Measurements from ENCODE around the gene SPATA32. TPM values are rescaled to one million over a fixed set of nuclear protein-coding genes. Genes with fewer than 3 reads are reported as not detected.
A peak's percentile ranks its signal among the peaks of the same experiment; 100 is the strongest.

Gene SPATA32
- total and polyA plus RNA-seq, 2 donors: 0.05 to 0.21 TPM

GRCh38 chr17:45277216-45277849 lies 15.4 kb upstream of the SPATA32 start:
- peaks cover 0 to 6% of the 10 kb centered on the region in 2 donors for H3K4me1 ChIP-seq (ENCODE audit: control insufficient read depth in 2 of 2, insufficient read depth in 2 of 2, low read length in 2 of 2)
- peak; percentile 70 to 96 (median 92) for DNase-seq (ENCODE audit: low read depth in 6 of 9, low spot score in 9 of 9)
- no peaks in the 10 kb centered on the region for H3K27me3 ChIP-seq (ENCODE audit: control insufficient read depth in 2 of 2, insufficient read depth in 1 of 2, low read length in 1 of 2)
- peaks cover 19 to 33% of the 10 kb centered on the region in 2 donors for H3K36me3 ChIP-seq (ENCODE audit: control insufficient read depth in 2 of 2, insufficient read depth in 2 of 2, low read length in 1 of 2)
- no peak overlapping the region for H3K4me3 ChIP-seq (ENCODE audit: low read length in 2 of 2)
- no peaks in the 10 kb centered on the region for H3K9me3 ChIP-seq (ENCODE audit: control insufficient read depth in 2 of 2, insufficient read depth in 1 of 2, low read length in 1 of 2)
- peak overlapping the region; percentile 8 to 66 for H3K27ac ChIP-seq (ENCODE audit: low read depth in 1 of 2, low read length in 1 of 2)
- WGBS: 59% methylated on average over 16 of the region's 16 CpGs

DNA sequence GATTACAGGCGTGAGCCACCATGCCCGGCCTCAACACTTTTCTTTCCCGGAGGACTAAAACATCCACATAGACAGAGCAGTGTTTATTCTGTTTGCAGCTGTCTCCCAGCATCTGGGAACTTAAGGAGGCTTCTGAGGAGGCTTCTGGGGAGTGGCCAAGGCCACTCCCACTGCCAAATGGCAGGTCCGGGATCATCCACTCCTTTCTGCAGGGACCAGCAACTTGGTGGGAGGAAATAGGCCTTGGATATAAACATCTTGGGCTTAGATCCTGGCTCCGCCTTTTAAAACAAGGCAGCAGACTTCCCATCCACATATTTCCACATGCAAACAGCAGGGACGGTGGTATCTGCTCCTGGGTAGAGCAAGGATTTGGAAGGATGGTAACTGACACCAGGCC lies 14.1 kb upstream of the SPATA32 start:
- H3K4me3 ChIP-seq (ENCODE audit: low read length in 2 of 2): no peak overlapping the region
- 81% methylated on average over 6 of the region's 6 CpGs for WGBS
- peaks cover 19 to 34% of the 10 kb centered on the region in 2 donors for H3K36me3 ChIP-seq (ENCODE audit: control insufficient read depth in 2 of 2, insufficient read depth in 2 of 2, low read length in 1 of 2)
- peaks cover 0 to 6% of the 10 kb centered on the region in 2 donors for H3K4me1 ChIP-seq (ENCODE audit: control insufficient read depth in 2 of 2, insufficient read depth in 2 of 2, low read length in 2 of 2)
- H3K9me3 ChIP-seq (ENCODE audit: control insufficient read depth in 2 of 2, insufficient read depth in 1 of 2, low read length in 1 of 2): no peaks in the 10 kb centered on the region
- no peak for DNase-seq (ENCODE audit: low read depth in 6 of 9, low spot score in 9 of 9)
- H3K27ac ChIP-seq (ENCODE audit: low read depth in 1 of 2, low read length in 1 of 2): no peak overlapping the region
- no peaks in the 10 kb centered on the region for H3K27me3 ChIP-seq (ENCODE audit: control insufficient read depth in 2 of 2, insufficient read depth in 1 of 2, low read length in 1 of 2)

GRCh38 chr17:45274033-45274432 lies 12.1 kb upstream of the SPATA32 start:
- DNase-seq (ENCODE audit: low read depth in 6 of 9, low spot score in 9 of 9): no peak
- Histone ChIP-seq H3K27ac (ENCODE audit: low read depth in 1 of 2, low read length in 1 of 2) (no peak overlapping the region), H3K4me1 (ENCODE audit: control insufficient read depth in 2 of 2, insufficient read depth in 2 of 2, low read length in 2 of 2) (peaks cover 0 to 6% of the 10 kb centered on the region in 2 donors), H3K36me3 (ENCODE audit: control insufficient read depth in 2 of 2, insufficient read depth in 2 of 2, low read length in 1 of 2) (peaks cover 35 to 51% of the 10 kb centered on the region in 2 donors), H3K4me3 (ENCODE audit: low read length in 2 of 2) (no peak overlapping the region), H3K27me3 (ENCODE audit: control insufficient read depth in 2 of 2, insufficient read depth in 1 of 2, low read length in 1 of 2) (no peaks in the 10 kb centered on the region), H3K9me3 (ENCODE audit: control insufficient read depth in 2 of 2, insufficient read depth in 1 of 2, low read length in 1 of 2) (no peaks in the 10 kb centered on the region)
- WGBS: 100% methylated on average over 5 of the region's 5 CpGs

DNA sequence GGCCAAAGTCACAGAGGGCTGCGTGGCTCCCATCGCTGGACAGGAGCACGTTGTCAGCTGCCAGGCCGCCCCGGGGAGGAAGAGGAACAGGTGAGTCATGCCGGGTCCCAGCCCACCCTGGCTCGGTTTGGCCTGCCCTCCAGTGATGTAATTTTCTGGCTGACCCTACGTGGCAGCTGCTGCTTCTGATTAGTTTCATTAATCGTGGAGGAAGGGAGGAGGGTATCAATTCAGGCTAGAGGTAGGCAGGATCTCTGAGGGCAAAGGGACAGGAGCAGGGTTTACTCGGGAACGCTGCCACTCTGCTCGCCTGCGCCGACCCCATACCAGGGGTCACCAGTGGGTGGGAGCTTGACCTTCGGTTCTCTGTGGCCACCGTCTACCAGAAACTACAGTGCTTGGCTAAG lies 11.7 kb upstream of the SPATA32 start:
- H3K4me3 ChIP-seq (ENCODE audit: low read length in 2 of 2): no peak overlapping the region
- peaks cover 0 to 6% of the 10 kb centered on the region in 2 donors for H3K4me1 ChIP-seq (ENCODE audit: control insufficient read depth in 2 of 2, insufficient read depth in 2 of 2, low read length in 2 of 2)
- no peak for DNase-seq (ENCODE audit: low read depth in 6 of 9, low spot score in 9 of 9)
- 96% methylated on average over 16 of the region's 16 CpGs for WGBS
- peaks cover 39 to 56% of the 10 kb centered on the region in 2 donors for H3K36me3 ChIP-seq (ENCODE audit: control insufficient read depth in 2 of 2, insufficient read depth in 2 of 2, low read length in 1 of 2)
- H3K27ac ChIP-seq (ENCODE audit: low read depth in 1 of 2, low read length in 1 of 2): no peak overlapping the region
- H3K27me3 ChIP-seq (ENCODE audit: control insufficient read depth in 2 of 2, insufficient read depth in 1 of 2, low read length in 1 of 2): no peaks in the 10 kb centered on the region
- no peaks in the 10 kb centered on the region for H3K9me3 ChIP-seq (ENCODE audit: control insufficient read depth in 2 of 2, insufficient read depth in 1 of 2, low read length in 1 of 2)

DNA sequence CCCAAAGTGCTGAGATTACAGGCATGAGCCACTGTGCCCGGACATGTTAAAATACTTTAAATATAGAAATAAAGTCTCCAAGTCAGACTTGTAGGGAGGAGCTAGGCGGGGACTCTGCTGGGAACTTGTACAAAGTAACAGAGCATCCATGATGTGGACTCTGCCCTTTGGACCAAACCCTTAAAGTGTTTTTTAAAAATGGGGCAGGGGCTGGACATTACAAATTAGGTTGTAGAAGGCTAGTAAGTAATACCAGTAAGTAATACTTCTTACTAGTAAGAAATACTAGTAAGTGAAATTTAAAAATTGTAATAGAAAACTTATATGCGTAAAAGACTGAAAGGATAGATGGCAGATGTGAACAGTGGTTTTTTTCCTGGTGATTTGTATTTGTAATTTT lies 9.7 kb upstream of the SPATA32 start:
- Histone ChIP-seq H3K27ac (ENCODE audit: low read depth in 1 of 2, low read length in 1 of 2) (no peak overlapping the region), H3K4me1 (ENCODE audit: control insufficient read depth in 2 of 2, insufficient read depth in 2 of 2, low read length in 2 of 2) (no peaks in the 10 kb centered on the region), H3K36me3 (ENCODE audit: control insufficient read depth in 2 of 2, insufficient read depth in 2 of 2, low read length in 1 of 2) (peaks cover 57 to 70% of the 10 kb centered on the region in 2 donors), H3K4me3 (ENCODE audit: low read length in 2 of 2) (no peak overlapping the region), H3K9me3 (ENCODE audit: control insufficient read depth in 2 of 2, insufficient read depth in 1 of 2, low read length in 1 of 2) (no peaks in the 10 kb centered on the region), H3K27me3 (ENCODE audit: control insufficient read depth in 2 of 2, insufficient read depth in 1 of 2, low read length in 1 of 2) (no peaks in the 10 kb centered on the region)
- WGBS: 98% methylated on average over 3 of the region's 3 CpGs
- DNase-seq (ENCODE audit: low read depth in 6 of 9, low spot score in 9 of 9): no peak

DNA sequence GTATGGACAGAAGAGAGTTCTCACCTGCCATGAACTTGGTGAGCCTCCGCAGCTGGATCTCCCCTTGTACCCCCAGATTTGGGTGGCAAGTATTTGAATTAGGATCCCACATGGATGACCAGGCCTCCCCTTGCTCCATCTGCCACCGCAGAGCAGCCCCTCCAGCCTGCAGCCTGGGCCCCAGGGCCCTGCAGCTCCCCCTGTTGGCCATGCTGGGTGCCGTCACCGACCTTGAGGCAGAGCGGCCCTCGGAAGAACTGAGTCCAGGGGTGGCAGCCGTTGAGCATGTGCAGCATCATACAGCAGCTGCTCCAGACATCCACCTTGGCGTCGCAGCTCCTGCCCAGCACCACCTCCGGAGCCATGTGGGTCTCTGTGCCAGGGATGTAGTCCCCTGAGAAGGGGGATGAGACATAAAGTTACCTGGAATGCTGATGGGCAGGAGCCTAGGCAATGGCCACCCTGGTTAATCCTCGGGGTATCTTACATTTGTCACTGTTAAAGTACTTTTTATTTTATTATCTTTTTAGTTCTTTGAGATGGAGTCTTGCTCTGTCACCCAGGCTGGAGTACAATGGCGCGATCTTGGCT lies 9.0 kb upstream of the SPATA32 start:
- DNase-seq (ENCODE audit: low read depth in 6 of 9, low spot score in 9 of 9): peak in 4 of 9 donors; percentile 24 to 66 (median 52)

GRCh38 chr17:45269912-45270311 lies 8.0 kb upstream of the SPATA32 start:
- peaks cover 65 to 84% of the 10 kb centered on the region in 2 donors for H3K36me3 ChIP-seq (ENCODE audit: control insufficient read depth in 2 of 2, insufficient read depth in 2 of 2, low read length in 1 of 2)
- H3K9me3 ChIP-seq (ENCODE audit: control insufficient read depth in 2 of 2, insufficient read depth in 1 of 2, low read length in 1 of 2): no peaks in the 10 kb centered on the region
- no peak overlapping the region for H3K4me3 ChIP-seq (ENCODE audit: low read length in 2 of 2)
- no peak for DNase-seq (ENCODE audit: low read depth in 6 of 9, low spot score in 9 of 9)
- H3K4me1 ChIP-seq (ENCODE audit: control insufficient read depth in 2 of 2, insufficient read depth in 2 of 2, low read length in 2 of 2): no peaks in the 10 kb centered on the region
- no peak overlapping the region for H3K27ac ChIP-seq (ENCODE audit: low read depth in 1 of 2, low read length in 1 of 2)
- no peaks in the 10 kb centered on the region for H3K27me3 ChIP-seq (ENCODE audit: control insufficient read depth in 2 of 2, insufficient read depth in 1 of 2, low read length in 1 of 2)
- WGBS: 86% methylated on average over 7 of the region's 7 CpGs

More for the DNA sequence above, 9.0 kb upstream of the SPATA32 start:
- H3K4me3 ChIP-seq (ENCODE audit: low read length in 2 of 2): no peak overlapping the region
- 90% methylated on average over 13 of the region's 13 CpGs for WGBS
- H3K27ac ChIP-seq (ENCODE audit: low read depth in 1 of 2, low read length in 1 of 2): no peak overlapping the region
- H3K9me3 ChIP-seq (ENCODE audit: control insufficient read depth in 2 of 2, insufficient read depth in 1 of 2, low read length in 1 of 2): no peaks in the 10 kb centered on the region
- H3K4me1 ChIP-seq (ENCODE audit: control insufficient read depth in 2 of 2, insufficient read depth in 2 of 2, low read length in 2 of 2): no peaks in the 10 kb centered on the region
- peaks cover 59 to 77% of the 10 kb centered on the region in 2 donors for H3K36me3 ChIP-seq (ENCODE audit: control insufficient read depth in 2 of 2, insufficient read depth in 2 of 2, low read length in 1 of 2)
- H3K27me3 ChIP-seq (ENCODE audit: control insufficient read depth in 2 of 2, insufficient read depth in 1 of 2, low read length in 1 of 2): no peaks in the 10 kb centered on the region

DNA sequence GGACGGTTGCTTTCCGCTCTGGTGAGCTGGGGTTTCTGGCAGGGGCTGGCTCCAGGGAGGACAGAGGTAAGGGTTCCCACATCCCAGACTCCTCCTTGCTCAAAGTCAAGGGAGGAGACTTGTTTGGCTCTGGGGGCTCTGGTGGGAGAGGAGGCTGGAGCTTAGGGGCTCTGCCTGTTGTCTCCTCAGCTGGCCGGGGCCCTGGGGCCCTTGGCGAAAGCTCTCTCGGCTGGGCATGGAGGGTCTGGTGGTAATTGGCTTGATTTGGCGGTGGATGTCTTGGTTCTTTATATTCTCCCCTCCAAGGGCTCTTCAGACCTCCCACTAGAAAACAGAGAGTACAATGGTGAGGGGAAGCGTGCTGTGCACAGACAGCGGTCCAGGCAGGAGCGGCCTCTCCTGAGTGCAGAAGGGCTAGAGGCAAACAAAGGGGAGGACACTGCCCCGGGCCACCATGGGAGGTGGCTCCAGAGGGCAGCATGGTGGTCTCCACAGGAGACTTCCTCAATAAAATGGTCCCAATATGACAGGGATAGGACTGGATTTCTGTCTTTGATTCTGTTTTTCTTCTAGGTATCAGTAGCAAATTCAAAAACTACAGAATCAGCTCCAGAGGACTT lies 5.7 kb upstream of the SPATA32 start:
- H3K27ac ChIP-seq (ENCODE audit: low read depth in 1 of 2, low read length in 1 of 2): no peak overlapping the region
- H3K27me3 ChIP-seq (ENCODE audit: control insufficient read depth in 2 of 2, insufficient read depth in 1 of 2, low read length in 1 of 2): no peaks in the 10 kb centered on the region

DNA sequence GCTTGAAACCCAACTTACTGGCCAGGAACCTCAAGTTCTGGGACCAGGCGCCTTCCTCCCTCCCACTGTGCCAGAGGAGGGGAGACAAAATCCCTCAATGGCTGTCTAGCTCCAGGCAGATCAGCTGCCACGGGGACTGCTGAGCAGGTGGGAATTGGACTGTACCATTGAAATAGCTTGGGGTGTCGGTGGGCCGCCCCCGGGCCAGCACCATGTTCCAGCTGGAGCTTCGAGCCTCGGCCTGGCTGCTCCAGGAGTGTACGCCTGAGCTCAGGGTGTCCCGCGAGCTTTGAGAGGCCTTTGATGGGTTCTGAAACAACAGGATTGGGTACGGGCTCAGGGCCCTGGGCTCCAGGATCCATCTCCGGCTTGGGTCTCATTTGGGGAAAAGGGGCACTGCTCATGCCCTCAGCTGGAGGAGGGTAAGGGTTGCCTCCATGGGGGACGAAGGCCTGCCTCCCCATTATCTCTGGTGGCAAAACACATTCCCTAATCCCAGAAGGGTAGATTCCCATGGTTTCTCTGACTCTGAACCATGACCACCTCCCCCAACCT lies 4.6 kb upstream of the SPATA32 start:
- no peak overlapping the region for H3K27ac ChIP-seq (ENCODE audit: low read depth in 1 of 2, low read length in 1 of 2)
- H3K9me3 ChIP-seq (ENCODE audit: control insufficient read depth in 2 of 2, insufficient read depth in 1 of 2, low read length in 1 of 2): no peaks in the 10 kb centered on the region
- WGBS: 97% methylated on average over 13 of the region's 13 CpGs
- no peak for DNase-seq (ENCODE audit: low read depth in 6 of 9, low spot score in 9 of 9)
- peaks cover 64 to 83% of the 10 kb centered on the region in 2 donors for H3K36me3 ChIP-seq (ENCODE audit: control insufficient read depth in 2 of 2, insufficient read depth in 2 of 2, low read length in 1 of 2)
- no peak overlapping the region for H3K4me3 ChIP-seq (ENCODE audit: low read length in 2 of 2)
- peaks cover 8 to 14% of the 10 kb centered on the region in 2 donors for H3K4me1 ChIP-seq (ENCODE audit: control insufficient read depth in 2 of 2, insufficient read depth in 2 of 2, low read length in 2 of 2)
- no peaks in the 10 kb centered on the region for H3K27me3 ChIP-seq (ENCODE audit: control insufficient read depth in 2 of 2, insufficient read depth in 1 of 2, low read length in 1 of 2)

More for the DNA sequence above, 5.7 kb upstream of the SPATA32 start:
- H3K36me3 ChIP-seq (ENCODE audit: control insufficient read depth in 2 of 2, insufficient read depth in 2 of 2, low read length in 1 of 2): peaks cover 64 to 87% of the 10 kb centered on the region in 2 donors
- H3K9me3 ChIP-seq (ENCODE audit: control insufficient read depth in 2 of 2, insufficient read depth in 1 of 2, low read length in 1 of 2): no peaks in the 10 kb centered on the region
- no peak for DNase-seq (ENCODE audit: low read depth in 6 of 9, low spot score in 9 of 9)
- peaks cover 2 to 3% of the 10 kb centered on the region in 2 donors for H3K4me1 ChIP-seq (ENCODE audit: control insufficient read depth in 2 of 2, insufficient read depth in 2 of 2, low read length in 2 of 2)
- no peak overlapping the region for H3K4me3 ChIP-seq (ENCODE audit: low read length in 2 of 2)
- WGBS: 97% methylated on average over 10 of the region's 10 CpGs

All from thymus (tissue), 11 donors.